GM19099 (cell line): ENCODE measurements around the gene GDI2.

Experiments
- POLR2A ChIP-seq: IDR thresholded peaks from 3 replicates; pipeline ENCODE4 v1.6.1; 2011; ENCODE audit warnings: low read depth; ENCODE audit not compliant: insufficient read length; ENCODE audit errors: extremely low read depth

Gene GDI2

GRCh38 chr10:5735119-5735518 lies 78.1 kb downstream of the GDI2 start:
- TF ChIP-seq POLR2A, result no peak

GRCh38 chr10:5732141-5732540 lies 81.1 kb downstream of the GDI2 start:
- no peak for TF ChIP-seq POLR2A

DNA sequence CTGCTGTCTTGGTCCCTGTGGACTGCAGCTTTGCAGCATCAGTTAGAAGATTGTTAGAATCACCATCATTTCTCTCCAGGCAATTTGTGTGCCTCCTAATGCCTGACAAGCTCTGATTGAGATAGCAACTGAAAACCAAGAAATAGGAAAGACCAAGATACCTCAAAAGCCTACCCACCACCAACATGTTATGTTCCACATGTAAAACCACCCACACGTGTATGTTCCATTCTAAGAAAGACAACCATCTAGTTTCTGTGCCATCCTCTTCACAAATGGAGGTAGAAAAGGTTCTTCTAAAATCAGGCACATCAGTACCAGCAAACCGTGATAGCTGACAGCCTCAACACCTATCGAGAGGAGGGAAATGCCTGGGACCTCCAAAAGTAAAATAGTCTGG lies 81.7 kb downstream of the GDI2 start:
- no peak for TF ChIP-seq POLR2A

- no peak for TF ChIP-seq POLR2A
Measured at GRCh38 chr10:5730766-5731165, 82.5 kb downstream of the GDI2 start.

GRCh38 chr10:5723692-5724091 lies 89.5 kb downstream of the GDI2 start:
- no peak for TF ChIP-seq POLR2A

DNA sequence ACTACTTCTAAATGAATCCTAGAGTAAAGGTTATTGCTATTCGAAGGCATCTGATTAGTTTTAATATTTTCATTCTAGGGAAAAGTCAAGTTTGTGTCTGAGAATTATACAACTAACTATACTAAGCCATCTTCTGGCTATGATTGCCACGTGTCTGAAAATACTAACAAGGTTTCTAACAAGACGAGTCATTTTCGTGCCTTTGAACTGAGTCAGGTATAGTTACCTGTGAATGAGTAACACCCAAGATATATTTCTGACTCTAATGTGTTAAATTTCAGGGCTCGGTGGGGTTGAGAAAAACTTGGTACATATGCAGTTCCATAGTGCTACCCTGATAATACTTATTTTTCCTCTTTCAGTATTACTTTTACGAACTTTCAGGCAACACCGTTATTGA lies 93.1 kb downstream of the GDI2 start:
- no peak for TF ChIP-seq POLR2A

DNA sequence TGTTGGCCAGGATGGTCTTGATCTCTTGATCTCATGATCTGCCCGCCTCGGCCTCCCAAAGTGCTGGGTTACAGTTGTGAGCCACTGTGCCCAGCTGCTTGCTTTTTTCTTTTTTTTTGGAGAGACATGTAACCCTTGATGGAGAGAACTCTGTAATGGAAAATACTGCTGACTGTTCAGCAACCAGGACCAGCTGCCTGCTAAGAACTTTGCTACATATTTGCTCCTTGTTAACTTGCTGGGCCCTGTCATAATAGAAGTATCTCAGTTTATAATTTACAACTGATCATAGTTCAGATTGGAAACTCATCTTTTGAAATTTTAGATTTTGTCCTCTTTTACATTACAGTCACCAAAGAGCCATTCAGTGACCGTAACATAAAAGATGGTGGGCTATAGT lies 93.7 kb downstream of the GDI2 start:
- no peak for TF ChIP-seq POLR2A
